Forelimb muscle (tissue), 1 donor: ENCODE data around the gene FAM227B. TPM values are rescaled to one million over a fixed set of nuclear protein-coding genes. Genes with fewer than 3 reads are reported as not detected.
"Not testable (repeated sequence)": the region's sequence is repeated elsewhere in the genome, so short reads cannot be mapped to it uniquely, and the experiment has no call there.

ENCODE experiments used
- DNase-seq: peaks from one replicate; pipeline ENCODE4 v3.0.0-alpha.2; 2013; ENCODE audit warnings: low read depth
- polyA plus RNA-seq: library from polyadenylated mRNA; unstranded; fragments of 120-200 nt; gene quantifications from one replicate; pipeline ENCODE4 v1.2.1, GENCODE V29; 2013; ENCODE audit not compliant: insufficient read length

FAM227B gene
- polyA plus RNA-seq, 1 donor = 7.7 TPM

DNA sequence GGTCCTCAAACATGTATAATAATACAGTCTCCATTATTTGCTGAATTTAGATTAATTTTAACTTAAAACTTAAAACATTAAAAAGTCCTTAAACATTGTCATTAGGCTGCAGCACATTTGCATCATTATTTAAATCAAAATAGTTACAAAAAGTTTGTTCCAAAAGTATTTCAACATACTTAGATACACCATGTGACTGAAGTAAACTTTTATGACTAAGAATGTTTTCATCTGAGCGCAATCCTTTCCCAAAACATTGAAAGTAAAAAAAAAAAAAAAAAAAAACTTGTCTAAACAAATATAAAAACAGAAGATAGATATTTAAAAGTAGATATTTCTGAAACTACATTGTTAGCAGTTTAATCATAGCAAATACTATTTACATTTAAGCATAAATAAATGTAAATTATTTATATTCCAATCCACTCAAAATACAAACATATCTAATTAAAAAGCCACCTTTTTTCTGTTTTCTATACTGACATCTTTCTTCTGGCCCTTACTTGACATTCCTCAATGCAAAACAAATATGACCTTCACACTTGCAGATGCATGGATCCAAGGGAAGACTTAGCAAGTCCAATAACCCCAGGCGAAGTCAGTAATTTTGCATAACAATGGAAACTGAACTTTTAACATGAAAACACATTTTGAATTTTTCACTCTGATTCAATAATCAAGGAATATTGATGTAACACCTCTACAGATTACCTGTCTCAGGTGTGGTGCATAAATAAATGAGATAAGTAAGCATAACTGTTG, 10.3 kb downstream of the FAM227B start:
- DNase-seq = no peak

DNA sequence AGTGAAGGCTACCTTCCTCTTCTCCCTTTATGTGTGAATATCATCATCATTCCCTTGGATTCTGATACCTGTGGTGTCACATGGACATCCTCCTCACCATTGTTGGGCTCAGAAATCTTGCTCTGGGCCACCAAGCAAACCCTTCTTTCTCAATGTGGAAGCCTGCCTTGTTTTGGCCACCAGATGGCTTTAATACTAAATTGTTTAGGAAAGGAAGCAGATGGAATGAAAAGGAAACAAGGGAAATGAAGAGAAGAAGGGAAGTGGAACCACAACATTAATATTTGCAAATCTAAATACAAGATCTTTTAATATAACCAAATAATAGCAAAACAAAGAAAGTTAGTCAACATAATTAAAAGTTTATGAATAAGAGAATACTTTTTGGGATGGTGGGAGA, 14.0 kb downstream of the FAM227B start:
- DNase-seq = no peak

DNA sequence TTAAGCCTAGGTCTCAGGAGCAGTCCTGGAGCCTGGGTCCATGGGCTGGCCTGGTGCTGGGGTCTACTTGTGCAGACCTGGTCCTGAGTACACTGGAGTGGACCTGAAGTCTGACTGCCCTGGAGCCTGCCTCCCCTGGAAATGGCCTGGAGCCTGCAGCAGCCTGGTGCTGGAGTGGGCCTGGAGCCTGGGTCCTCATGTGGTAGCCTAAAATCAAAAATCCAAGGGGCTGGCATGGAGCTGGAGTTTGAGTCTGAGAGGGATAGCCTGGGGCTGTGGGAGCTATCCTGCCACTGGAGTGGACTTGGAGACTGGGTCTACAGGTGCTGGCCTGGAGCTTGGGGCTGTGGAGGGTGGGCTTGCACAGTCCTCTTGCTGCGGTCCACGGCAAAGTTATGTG, 15.0 kb downstream of the FAM227B start:
- DNase-seq = no peak

DNA sequence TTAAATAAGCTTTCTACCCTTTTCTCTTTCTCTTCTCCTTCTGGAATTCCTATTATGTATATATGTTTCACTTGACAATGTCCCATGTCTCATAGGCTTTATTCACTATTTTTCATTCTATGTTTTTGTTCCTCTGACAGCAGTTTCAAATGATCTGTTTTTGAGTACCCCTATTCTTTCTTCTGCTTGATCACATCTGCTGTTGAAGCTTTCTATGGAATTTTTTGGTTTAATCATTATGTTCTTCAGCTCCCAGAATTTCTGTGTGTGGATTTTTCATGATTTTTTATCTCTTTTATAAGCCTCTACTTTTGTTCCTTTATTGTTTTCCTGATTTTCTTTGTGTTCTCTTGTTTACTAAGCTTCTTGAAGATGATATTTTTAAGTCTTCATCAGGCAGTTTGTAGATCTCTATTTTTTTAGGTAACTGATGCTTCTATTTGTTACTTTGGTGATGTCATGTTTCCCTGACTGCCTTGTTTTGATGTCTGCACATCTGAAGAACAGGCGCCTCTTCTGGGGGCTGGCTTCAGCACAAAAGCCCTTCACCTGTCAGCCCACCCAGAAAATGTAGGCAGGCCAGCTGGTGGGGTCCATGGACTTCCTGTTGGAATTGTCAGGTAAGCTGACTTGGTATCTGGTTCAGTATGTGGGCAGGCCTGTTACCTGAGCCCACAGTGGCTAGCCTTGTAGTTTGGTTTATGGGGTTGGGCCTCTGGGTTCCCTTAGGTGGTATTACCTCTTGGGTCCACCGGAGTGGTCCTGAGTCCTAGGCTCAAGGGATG, 15.8 kb downstream of the FAM227B start:
- no peak for DNase-seq

DNA sequence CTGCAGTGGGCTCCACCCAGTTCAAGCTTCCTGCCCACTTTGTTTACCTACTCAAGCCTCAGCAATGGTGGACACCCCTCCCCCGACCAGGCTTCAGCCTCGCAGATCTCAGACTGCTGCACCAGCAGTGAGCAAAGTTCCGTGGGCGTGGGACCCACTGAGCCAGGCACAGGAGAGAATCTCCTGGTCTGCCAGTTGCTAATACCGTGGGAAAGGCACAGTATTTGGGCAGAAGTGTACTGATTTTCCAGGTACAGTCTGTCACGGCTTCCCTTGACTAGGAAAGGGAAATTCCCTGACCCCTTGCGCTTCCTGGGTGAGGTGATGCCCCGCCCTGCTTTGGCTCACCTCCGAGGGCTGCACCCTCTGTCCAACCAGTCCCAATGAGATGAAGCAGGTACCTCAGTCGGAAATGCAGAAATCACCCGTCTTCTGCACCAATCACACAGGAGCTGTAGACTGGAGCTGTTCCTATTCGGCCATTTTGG, 27.7 kb downstream of the FAM227B start:
- not testable (repeated sequence) for DNase-seq

DNA sequence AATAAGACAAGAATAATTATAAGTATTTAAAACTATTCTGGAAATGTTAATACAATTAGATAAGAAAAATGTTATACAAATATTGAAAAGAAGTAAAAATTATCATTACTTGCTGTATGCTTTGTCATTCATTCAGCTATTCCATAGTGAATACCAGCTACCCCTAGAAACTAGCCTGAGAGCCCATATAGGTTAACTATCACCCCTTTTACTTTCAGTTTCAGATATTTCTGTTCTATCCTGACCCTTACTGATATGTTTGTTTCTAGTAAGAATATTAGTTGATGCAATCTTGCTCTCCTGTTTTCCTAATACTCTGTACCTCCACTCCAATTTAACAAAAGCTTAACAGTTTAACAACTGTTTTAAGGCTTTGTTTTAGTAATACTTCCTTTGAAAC, 31.6 kb downstream of the FAM227B start:
- no peak for DNase-seq

DNA sequence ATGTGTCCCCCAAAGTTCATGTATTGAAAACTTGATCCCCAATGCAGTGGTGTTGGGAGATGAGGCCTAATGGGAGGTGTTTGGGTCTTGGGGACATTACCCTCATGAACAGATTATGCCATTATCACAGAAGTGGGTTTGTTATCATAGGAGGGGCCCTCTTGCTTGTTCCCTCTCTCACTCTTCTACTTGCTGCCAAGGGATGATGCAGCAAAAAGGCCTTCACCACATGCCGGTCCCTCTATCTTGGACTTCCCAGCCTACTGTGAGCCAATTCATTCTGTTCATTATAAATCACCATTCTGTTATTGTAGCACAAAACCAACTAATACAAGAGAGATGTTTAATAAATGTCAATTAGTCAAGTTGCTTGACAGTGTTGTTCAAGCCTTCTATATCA, 47.2 kb downstream of the FAM227B start:
- DNase-seq = no peak

DNA sequence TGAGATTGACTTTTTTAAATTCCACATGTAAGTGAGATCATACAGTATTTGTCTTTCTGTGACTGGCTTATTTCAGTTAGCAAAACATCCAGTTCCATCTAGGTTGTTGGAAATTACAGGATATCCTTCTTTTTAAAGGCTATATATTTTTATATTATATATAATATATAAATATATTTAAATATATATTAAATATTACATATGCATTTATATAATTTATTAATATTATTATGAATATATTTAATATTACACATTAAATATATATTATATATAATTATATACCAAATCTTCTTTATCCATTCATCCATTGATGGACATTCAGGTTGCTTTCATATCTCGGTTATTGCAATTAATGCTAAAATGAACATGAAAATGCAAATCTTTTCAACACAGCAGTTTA, 49.9 kb downstream of the FAM227B start:
- no peak for DNase-seq

DNA sequence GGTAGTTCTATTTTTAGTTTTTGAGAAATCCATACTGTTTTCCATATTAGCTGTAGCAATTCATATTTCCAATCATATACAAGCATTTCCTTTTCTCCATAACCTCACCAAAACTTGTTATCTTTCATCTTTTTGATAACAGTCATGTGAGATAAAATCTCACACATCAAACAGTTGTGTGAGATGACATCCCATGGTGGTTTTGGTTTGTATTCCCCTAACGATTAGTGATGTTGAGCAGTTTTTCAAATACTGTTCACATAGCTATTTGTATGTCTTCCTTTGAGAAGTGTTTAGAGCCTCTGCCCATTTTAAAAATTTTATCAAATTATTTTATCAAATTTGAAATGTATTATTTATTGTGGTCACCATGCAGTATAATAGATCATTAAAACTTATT, 50.4 kb downstream of the FAM227B start:
- no peak for DNase-seq

DNA sequence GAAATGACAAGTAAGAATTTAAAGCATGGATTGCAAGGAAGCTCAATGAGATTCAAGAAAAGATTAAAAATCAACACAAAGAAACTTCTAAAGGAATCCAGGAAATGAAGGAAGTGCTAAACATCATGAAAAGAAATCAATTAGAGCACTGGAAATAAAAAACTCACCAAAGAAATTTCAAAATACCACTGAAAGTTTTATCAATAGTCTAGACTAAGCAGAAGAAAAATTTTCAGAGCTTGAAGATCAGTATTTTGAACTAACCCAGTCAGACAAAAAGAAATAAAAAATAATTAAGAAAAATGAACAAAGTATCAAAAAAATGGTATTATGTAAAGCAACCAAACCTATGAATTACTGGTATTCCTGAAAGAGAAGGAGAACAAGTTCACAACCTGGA, 60.6 kb downstream of the FAM227B start:
- DNase-seq = no peak

DNA sequence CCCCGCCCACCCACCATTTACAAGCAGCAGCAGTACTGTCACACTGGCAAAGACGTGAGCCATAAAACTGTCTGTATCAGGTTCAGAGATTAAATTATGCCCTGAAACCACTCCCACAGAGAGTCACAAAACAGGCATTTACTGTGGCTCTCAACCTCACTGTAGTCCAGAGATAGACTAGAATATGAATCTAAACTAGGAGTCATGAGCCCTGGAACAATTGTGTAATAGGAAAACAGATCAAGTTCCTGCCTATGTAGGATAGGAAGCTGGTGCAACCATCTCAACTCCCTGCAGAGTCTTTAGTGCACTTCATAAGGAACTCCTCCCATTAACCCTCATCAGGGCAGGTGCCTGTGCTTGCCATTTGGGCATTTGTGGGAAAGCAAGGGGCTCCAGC, 61.7 kb downstream of the FAM227B start:
- DNase-seq = no peak

DNA sequence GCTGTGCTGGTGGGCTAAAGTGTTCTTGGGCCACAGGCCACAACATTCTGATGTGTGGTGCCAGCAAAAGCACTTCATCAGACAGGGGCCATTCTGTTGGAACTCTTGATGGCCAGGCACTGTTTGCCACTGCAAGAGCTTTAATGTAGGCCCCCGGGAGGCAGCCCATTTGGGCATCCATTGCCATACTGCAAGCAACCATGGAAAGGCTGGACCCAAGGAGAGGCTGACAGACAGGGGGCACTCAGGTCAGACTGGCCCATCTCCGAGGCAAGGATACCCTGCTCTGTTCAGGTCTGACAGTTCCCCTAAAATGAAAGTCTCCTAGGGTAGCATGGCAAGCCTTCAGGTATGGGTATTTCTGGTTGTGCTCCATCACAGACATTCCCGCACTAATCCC, 64.2 kb downstream of the FAM227B start:
- DNase-seq = no peak

DNA sequence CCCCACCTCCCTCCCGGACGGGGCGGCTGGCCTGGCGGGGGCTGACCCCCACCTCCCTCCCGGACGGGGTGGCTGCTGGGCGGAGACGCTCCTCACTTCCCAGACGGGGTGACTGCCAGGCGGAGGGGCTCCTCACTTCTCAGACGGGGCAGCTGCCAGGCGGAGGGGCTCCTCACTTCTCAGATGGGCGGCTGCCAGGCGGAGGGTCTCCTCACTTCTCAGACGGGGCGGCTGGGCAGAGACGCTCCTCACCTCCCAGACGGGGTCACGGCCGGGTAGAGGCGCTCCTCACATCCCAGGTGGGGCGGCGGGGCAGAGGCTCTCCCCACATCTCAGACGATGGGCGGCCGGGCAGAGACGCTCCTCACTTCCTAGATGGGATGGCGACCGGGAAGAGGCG, 70.3 kb downstream of the FAM227B start:
- not testable (repeated sequence) for DNase-seq

DNA sequence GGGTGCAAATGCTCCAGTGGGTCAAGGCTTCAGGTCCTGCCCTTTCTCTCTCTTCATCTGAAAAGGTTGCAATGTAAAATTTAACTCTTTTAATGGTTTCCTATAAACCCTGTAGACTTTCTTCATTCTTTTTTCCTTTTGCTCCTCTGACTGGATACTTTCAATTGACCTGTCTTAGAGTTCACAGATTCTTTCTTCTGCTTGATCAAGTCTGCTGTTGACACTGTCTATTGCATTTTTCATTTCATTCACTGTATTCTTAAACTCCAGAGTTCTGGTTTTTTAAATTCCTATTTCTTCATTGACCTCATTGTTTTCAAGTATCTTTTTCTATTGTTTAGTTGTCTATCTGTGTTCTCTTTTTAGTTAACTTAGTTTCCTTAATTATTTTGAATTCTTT, 82.1 kb downstream of the FAM227B start:
- no peak for DNase-seq

DNA sequence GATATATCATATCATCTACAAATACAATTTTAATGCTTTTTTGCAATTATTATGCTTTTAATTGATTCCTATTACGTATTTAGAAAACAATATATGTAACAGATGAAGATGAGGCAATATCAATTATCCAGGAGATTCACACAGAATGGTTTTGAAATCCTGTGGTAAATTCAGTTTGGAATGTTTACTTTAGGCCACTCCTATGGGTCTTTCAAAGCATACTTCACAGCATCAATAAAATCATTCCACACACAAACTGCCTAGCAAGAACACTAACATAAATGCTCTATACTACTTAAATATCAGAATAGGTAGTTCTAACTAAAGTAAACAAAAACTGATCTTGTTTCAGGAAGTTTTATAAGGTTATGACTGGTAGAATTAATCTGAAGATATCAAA, 90.5 kb downstream of the FAM227B start:
- DNase-seq = no peak

DNA sequence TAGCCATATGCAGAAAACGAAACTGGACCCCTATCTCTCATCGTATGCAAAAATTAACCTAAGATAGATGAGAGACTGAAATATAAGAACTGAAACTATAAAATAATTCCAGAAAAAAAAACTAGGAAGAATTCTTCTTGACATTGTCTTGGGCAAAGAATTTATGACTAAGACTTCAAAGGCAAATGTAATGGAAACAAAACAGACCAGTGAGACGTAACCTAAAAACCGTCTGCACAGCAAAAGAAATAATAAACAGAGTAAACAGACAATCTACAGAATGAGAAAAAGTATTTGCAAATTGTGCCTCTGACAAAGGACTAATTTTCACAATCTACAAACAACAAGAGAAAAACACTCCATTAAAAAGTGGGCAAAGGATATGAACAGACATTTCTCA, 92.3 kb downstream of the FAM227B start:
- DNase-seq = no peak

DNA sequence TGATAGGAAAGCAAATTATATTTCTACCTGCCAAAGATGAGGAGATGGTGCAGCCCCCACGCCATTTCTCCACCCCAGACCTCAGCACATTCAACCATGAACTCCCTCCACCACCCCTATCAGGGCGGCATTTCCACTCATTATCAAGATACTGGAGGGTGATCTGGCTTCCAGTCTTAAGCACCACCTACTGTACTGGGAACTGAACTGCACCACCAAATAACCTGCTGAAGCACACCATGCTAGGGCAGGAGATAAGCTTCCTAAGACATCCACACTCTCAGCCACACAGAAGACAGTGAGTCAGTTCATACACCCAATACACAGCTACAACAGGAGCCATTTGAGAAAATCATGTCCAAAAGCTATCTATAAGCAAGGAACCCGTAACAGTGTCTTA, 98.8 kb downstream of the FAM227B start:
- DNase-seq = no peak

DNA sequence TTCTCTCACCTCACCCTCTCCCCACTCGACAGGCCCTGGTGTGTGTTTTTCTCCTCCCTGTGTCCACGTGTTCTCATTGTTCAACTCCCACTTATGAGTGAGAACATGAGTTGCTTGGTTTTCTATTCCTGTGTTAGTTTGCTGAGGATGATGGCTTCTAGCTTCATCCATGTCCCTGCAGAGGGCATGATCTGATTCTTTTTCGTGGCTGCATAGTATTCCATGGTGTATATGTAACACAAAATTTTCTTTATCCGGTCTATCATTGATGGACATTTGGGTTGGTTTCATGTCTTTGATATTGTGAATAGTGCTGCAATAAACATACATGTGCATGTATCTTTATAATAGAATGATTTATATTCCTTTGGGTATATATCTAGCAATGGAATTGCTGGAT, 107.9 kb downstream of the FAM227B start:
- DNase-seq = not testable (repeated sequence)

DNA sequence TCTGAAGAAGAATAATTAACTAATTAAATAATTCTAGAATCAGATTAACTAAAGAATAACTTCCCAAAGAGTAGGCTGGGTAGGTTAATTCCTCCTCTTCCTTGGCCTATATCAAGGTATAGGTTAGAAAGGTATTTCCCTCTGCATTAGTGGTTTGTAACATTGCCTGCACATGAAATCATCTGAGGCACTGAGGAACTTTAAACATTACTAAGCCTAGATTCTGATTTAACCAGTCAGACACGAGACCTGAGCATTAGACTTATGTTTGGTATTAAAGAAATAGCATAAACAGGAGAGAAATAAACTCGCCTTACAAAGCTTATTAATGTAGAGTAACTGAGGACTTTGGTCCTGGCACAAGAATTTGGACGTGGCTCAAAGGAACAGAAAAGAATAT, 113.4 kb downstream of the FAM227B start:
- no peak for DNase-seq

DNA sequence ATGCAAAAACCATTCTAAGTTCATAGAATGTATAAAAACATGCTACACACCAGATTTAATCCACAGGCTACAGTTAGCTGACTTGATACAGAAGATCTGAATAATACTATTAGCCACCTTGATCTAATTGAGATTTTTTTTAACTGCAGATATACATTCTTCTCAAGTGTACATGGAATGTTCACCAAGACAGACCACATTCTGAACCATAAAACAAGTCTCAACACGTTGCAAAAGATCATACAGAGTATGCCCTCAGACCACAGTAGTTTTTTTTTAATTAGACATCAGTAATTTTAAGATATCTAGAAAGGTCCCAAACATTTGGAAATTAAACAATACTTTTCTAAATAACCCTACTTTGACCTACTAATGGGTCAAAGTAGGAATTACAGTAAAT, 114.3 kb downstream of the FAM227B start:
- DNase-seq = no peak

DNA sequence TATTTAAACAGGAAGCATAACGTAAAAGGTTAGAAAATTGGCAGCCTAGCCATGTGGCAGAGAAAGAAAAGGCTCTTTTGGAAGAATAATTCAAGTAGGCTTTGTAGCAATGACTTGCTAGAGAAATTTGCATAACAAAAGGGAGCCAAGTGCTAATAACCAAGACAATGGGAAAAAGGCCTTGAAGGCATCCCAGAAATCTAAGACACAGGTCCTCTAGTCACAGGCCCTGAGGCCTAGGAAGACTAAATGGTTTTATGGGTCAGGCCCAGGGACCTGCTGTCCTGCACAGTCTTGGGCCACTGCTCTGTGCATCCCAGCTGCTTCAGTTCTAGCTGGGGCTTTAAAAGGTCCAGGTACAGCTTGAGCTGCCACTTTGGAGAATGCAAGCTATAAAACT, 119.0 kb downstream of the FAM227B start:
- DNase-seq = no peak

DNA sequence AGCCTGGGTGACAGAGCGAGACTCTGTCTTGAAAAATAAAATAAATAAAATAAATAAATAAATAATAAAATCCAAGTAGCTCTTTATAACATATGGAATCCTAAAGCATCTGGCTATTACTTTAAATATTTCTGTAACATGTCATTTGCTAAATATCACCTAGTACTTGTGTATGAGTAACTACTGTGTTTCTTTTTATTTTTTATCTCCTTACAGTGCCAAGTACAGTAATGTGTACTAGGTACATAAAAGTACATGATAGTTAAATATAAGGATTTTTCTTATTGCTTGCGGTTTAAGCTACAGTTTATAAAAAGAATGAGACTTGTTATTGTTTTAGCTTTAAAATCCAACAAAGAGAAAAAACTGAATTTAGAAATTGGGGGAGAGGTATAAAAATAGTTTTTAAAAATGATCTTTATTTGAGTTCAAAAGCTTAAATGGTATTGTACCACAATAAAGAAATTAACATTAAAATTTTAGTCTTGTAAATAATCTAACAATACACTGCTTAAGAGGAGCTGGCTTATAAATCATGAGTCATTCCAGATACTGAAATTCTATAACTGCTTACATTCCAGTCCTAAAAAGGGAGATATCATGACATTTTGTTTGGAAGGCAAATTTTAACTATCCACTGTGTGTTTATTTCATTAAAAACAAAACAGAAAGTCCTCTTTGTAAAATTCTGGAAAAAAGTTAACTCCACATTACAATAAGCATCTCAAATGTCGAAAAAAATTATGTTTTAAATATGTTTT, 124.4 kb downstream of the FAM227B start:
- no peak for DNase-seq
